Osteocyte (in vitro differentiated cells): ENCODE results near the gene MASP1. TPM values are rescaled to one million over a fixed set of nuclear protein-coding genes. Genes with fewer than 3 reads are reported as not detected.

Experiments
- DNase-seq: peaks from one replicate; pipeline ENCODE4 v3.0.0; 2021; ENCODE audit warnings: mixed read lengths; ENCODE audit not compliant: unreplicated experiment; ENCODE audit errors: extremely low spot score
- H3K27ac Mint-ChIP-seq: one replicate; pipeline ENCODE4 v1.8.0; 2021; ENCODE audit warnings: mild to moderate bottlenecking, mixed read lengths; ENCODE audit not compliant: unreplicated experiment
- H3K27me3 Mint-ChIP-seq: one replicate; pipeline ENCODE4 v1.8.0; 2021; ENCODE audit warnings: mixed read lengths; ENCODE audit not compliant: unreplicated experiment
- H3K36me3 Mint-ChIP-seq: one replicate; pipeline ENCODE4 v1.8.0; 2021; ENCODE audit warnings: mixed read lengths; ENCODE audit not compliant: unreplicated experiment
- H3K4me1 Mint-ChIP-seq: one replicate; pipeline ENCODE4 v1.8.0; 2021; ENCODE audit warnings: mixed read lengths; ENCODE audit not compliant: unreplicated experiment
- H3K4me3 Mint-ChIP-seq: one replicate; pipeline ENCODE4 v1.8.0; 2021; ENCODE audit warnings: mild to moderate bottlenecking, moderate library complexity, mixed read lengths; ENCODE audit not compliant: unreplicated experiment
- H3K9me3 Mint-ChIP-seq: one replicate; pipeline ENCODE4 v1.8.0; 2021; ENCODE audit warnings: mixed read lengths; ENCODE audit not compliant: unreplicated experiment
- CTCF ChIP-seq: fragments of 200-600 bp; sonication (generic); IDR thresholded peaks from 2 replicates; pipeline ENCODE4 v1.5.0; 2021; ENCODE audit warnings: antibody characterized with exemption, mild to moderate bottlenecking, moderate library complexity
- total RNA-seq: library from RNA; stranded (reverse); gene quantifications from 2 replicates; pipeline ENCODE4 v1.2.1, GENCODE V29; 2021

The MASP1 gene
- total RNA-seq, 1 donor from 2014 or later: not detected

- TF ChIP-seq CTCF: no peak
- no peaks in the 10 kb centered on the region for H3K4me1 Mint-ChIP-seq
- H3K4me3 Mint-ChIP-seq: no peak overlapping the region
- no peak for DNase-seq
- H3K27me3 Mint-ChIP-seq: peaks cover 48% of the 10 kb centered on the region
- H3K36me3 Mint-ChIP-seq: no peaks in the 10 kb centered on the region
- no peaks in the 10 kb centered on the region for H3K9me3 Mint-ChIP-seq
- H3K27ac Mint-ChIP-seq: no peak overlapping the region
These were observed 18.7 kb upstream of the MASP1 start for GRCh38 chr3:187310226-187310625.

- no peaks in the 10 kb centered on the region for H3K4me1 Mint-ChIP-seq
- no peak overlapping the region for H3K4me3 Mint-ChIP-seq
- H3K36me3 Mint-ChIP-seq: no peaks in the 10 kb centered on the region
- no peak for TF ChIP-seq CTCF
- DNase-seq: no peak
- no peak overlapping the region for H3K27ac Mint-ChIP-seq
- peaks cover 44% of the 10 kb centered on the region for H3K27me3 Mint-ChIP-seq
- peaks cover 9% of the 10 kb centered on the region for H3K9me3 Mint-ChIP-seq
These were observed 14.3 kb upstream of the MASP1 start for GRCh38 chr3:187305881-187306280.

GRCh38 chr3:187299611-187300010 lies 8.1 kb upstream of the MASP1 start:
- no peak for TF ChIP-seq CTCF
- H3K4me3 Mint-ChIP-seq: no peak overlapping the region
- H3K27ac Mint-ChIP-seq: no peak overlapping the region
- H3K4me1 Mint-ChIP-seq: no peaks in the 10 kb centered on the region
- H3K36me3 Mint-ChIP-seq: no peaks in the 10 kb centered on the region
- peaks cover 34% of the 10 kb centered on the region for H3K27me3 Mint-ChIP-seq
- H3K9me3 Mint-ChIP-seq: peaks cover 9% of the 10 kb centered on the region
- no peak for DNase-seq

GRCh38 chr3:187296911-187297310 lies 5.4 kb upstream of the MASP1 start:
- H3K27me3 Mint-ChIP-seq: peaks cover 13% of the 10 kb centered on the region
- H3K4me3 Mint-ChIP-seq: no peak overlapping the region
- no peaks in the 10 kb centered on the region for H3K4me1 Mint-ChIP-seq
- TF ChIP-seq CTCF: no peak
- no peaks in the 10 kb centered on the region for H3K36me3 Mint-ChIP-seq
- peaks cover 6% of the 10 kb centered on the region for H3K9me3 Mint-ChIP-seq
- no peak for DNase-seq
- H3K27ac Mint-ChIP-seq: no peak overlapping the region

GRCh38 chr3:187296058-187296457 lies 4.5 kb upstream of the MASP1 start:
- H3K27ac Mint-ChIP-seq: no peak overlapping the region
- DNase-seq: no peak
- no peaks in the 10 kb centered on the region for H3K36me3 Mint-ChIP-seq
- no peak overlapping the region for H3K4me3 Mint-ChIP-seq
- peaks cover 6% of the 10 kb centered on the region for H3K27me3 Mint-ChIP-seq
- TF ChIP-seq CTCF: no peak
- no peaks in the 10 kb centered on the region for H3K9me3 Mint-ChIP-seq
- H3K4me1 Mint-ChIP-seq: peaks cover 8% of the 10 kb centered on the region
